DMS 273 treated with DMSO at 0.1 percent for 48 hours (cell line): ENCODE measurements around the gene TADA2A.
"Not testable (repeated sequence)": the region's sequence is repeated elsewhere in the genome, so short reads cannot be mapped to it uniquely, and the experiment has no call there.

Experiments
- DNase-seq: peaks from one replicate; lab custom pipeline; 2025; lab: John Stamatoyannopoulos, UW

Gene TADA2A

GRCh38 chr17:37399265-37399803, 7.4 kb upstream of the TADA2A start:
- DNase-seq = no peak

DNA sequence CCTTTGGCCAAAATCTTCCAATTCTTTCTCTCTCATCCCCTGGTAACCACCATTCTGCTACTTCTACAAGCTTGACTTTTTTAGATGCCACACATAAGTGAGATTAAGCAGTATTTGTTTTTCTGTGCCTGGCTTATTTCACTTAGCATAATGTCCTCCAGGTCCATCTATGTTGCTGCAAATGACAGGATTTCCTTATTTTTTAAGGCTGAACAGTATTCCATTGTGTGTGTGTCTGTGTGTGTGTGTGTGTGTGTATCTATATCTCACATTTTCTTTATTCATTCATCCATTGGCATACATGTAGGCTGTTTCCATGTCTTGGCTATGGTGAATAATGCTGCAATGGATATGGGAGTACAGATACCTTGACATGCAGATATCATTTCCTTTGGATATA, 6.2 kb upstream of the TADA2A start:
- DNase-seq = no peak

- DNase-seq = not testable (repeated sequence)
Measured at GRCh38 chr17:37405522-37405921, 1.2 kb upstream of the TADA2A start.

DNA sequence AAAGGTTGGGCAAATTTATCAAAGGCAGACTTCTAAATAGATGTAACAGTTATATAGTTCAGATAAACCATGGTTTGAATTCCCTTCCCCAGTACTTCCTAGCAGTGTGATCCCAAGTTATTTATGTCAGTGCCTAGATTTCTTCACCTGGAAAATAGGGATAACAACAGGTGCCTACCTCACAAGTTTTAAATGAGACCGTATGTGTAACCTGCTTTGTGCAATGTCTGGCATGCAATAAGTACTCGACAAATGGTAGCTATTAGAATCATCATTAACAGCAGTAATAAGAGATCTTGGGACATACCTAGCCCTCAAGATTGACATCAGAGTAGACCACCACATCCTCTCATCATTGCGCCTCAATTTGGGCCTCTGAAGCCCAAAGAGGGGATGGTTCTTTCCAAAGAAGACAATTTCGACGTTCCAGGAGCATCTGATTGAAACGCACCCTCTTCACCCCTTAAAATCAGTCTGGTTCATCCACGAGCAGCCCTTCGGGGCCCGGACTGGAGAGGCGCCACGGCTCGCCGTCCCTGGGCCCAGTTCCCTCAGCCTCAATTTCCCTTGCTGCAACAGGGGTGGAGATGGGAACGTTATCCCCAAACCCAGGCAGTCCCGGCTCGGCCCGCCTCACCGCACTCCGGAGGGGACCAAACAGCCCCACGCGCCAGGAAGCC, 591 bp upstream of the TADA2A start:
- no peak for DNase-seq

GRCh38 chr17:37408145-37408479, 1.4 kb downstream of the TADA2A start:
- DNase-seq = not testable (repeated sequence)

DNA sequence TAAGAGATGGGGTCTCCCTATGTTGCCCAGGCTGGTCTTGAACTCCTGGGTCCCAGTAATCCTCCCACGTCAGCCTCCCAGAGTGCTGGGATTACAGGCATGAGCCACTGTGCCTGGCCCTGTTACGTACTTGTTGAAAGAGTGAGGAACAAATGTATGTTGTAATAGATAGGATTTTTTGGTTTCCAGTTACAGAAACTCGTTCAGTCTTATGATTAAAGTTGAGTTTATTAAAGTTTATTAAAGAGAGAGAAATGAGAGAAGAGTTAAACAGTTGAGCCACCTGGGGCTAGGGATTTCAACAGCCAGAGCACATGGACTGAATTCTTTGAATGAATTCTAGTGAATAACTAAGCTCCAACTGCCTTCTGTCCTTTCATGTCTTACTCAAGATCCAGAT, 3.7 kb downstream of the TADA2A start:
- DNase-seq = no peak

- no peak for DNase-seq
Measured at GRCh38 chr17:37413875-37414519, 7.3 kb downstream of the TADA2A start.

GRCh38 chr17:37417852-37418251, 11.2 kb downstream of the TADA2A start:
- no peak for DNase-seq

GRCh38 chr17:37422971-37423625, 16.4 kb downstream of the TADA2A start:
- no peak for DNase-seq

GRCh38 chr17:37425268-37425667, 18.6 kb downstream of the TADA2A start:
- DNase-seq = no peak

- no peak for DNase-seq
Measured at GRCh38 chr17:37429039-37429438, 22.4 kb downstream of the TADA2A start.

- no peak for DNase-seq
Measured at GRCh38 chr17:37429453-37429852, 22.8 kb downstream of the TADA2A start.

GRCh38 chr17:37430051-37430627, 23.5 kb downstream of the TADA2A start:
- DNase-seq = no peak

- DNase-seq = no peak
Measured at GRCh38 chr17:37432671-37433070, 26.0 kb downstream of the TADA2A start.

- DNase-seq = no peak
Measured at GRCh38 chr17:37438141-37438540, 31.5 kb downstream of the TADA2A start.

- DNase-seq = no peak
Measured at GRCh38 chr17:37440424-37440823, 33.7 kb downstream of the TADA2A start.

- DNase-seq = not testable (repeated sequence)
Measured at GRCh38 chr17:37441369-37442014, 34.8 kb downstream of the TADA2A start.

DNA sequence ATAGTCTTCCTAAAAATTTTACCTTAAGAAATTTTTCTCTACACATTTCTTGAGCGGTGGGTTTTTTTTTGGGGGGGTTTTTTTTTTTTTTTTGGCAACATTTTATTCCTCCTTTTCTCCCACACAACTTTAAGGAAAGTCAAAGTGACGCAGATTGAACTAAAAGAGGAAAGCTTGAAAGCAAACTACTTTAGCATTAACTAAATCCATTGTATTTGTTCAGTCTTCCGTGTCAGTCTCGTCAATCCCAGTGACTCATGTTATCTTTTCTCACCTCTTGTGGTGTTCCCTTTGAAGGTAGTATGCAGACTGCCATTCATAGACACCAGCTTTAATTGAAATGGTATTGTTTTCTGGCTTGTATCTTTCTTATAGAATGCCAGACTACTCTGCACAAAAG, 39.3 kb downstream of the TADA2A start:
- DNase-seq = no peak

DNA sequence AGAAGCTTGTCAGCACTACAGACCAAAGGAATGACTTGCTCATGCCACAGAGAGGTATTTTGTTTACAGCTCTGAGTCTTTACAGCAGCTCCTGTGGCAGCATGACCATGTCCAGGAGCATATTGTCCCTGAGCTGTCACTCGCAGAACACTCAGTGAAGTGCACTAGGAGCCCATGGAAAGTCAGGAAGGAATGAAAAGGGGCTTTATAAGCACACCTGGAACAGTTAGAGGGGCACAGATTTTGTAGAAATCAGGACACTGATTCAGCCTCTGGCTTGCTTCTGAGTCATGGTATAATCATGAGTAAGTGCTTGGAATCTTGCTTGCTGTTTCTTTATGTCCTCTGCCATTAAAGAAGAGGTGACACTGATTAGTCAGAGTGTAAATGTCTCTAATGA, 41.0 kb downstream of the TADA2A start:
- DNase-seq = no peak

DNA sequence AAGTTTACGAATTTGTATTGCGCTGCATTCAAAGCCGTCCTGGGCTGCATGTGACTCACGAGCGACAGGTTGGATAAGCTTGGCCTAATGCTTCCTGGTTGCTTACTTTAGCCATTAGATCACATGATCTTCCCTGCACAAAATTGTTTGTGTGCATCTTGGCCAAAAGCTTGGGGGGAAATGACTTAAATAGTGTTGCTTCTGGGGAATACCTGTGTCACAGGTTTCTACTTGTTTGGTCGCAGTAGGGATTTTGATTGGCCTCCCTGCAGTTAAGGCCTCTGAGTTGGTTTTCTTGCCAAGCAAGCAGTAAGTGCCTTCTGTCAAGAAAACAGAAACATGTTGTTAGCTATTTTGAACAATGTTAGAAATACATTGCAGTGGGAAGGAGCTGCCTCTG, 43.4 kb downstream of the TADA2A start:
- DNase-seq = no peak

GRCh38 chr17:37457801-37458200, 51.1 kb downstream of the TADA2A start:
- not testable (repeated sequence) for DNase-seq

- no peak for DNase-seq
Measured at GRCh38 chr17:37458805-37459204, 52.1 kb downstream of the TADA2A start.
